GM13976 (cell line): ENCODE data around the gene LCN9.
A peak's percentile ranks its signal among the peaks of the same experiment; 100 is the strongest.
"Not testable (repeated sequence)": the region's sequence is repeated elsewhere in the genome, so short reads cannot be mapped to it uniquely, and the experiment has no call there.

Experiments used
- DNase-seq: peaks from one replicate; pipeline ENCODE4 v3.0.0; 2012; ENCODE audit warnings: low spot score
- in situ Hi-C: fragments of 300-500 bp; cut with MboI; formaldehyde crosslinking; loops from one replicate; pipeline ENCODE4 v1.12.0; 2022; ENCODE audit warnings: low sequenced_read_pairs, mixed read lengths, inconsistent platforms; ENCODE audit not compliant: unreplicated experiment
- TF ChIP-seq, protein P1 (sequence below): IDR thresholded peaks from 2 replicates; pipeline ENCODE4 v1.5.1; 2012; ENCODE audit warnings: borderline replicate concordance, mild to moderate bottlenecking; ENCODE audit not compliant: insufficient read depth; ENCODE audit errors: extremely low read depth, missing control alignments, control extremely low read depth

The LCN9 gene

GRCh38 chr9:135664801-135665794, 2.0 kb downstream of the LCN9 start:
- peak; percentile 19 for DNase-seq
- TF ChIP-seq, protein P1, sequence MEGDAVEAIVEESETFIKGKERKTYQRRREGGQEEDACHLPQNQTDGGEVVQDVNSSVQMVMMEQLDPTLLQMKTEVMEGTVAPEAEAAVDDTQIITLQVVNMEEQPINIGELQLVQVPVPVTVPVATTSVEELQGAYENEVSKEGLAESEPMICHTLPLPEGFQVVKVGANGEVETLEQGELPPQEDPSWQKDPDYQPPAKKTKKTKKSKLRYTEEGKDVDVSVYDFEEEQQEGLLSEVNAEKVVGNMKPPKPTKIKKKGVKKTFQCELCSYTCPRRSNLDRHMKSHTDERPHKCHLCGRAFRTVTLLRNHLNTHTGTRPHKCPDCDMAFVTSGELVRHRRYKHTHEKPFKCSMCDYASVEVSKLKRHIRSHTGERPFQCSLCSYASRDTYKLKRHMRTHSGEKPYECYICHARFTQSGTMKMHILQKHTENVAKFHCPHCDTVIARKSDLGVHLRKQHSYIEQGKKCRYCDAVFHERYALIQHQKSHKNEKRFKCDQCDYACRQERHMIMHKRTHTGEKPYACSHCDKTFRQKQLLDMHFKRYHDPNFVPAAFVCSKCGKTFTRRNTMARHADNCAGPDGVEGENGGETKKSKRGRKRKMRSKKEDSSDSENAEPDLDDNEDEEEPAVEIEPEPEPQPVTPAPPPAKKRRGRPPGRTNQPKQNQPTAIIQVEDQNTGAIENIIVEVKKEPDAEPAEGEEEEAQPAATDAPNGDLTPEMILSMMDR: no peak
- in situ Hi-C loops: no loop called here

DNA sequence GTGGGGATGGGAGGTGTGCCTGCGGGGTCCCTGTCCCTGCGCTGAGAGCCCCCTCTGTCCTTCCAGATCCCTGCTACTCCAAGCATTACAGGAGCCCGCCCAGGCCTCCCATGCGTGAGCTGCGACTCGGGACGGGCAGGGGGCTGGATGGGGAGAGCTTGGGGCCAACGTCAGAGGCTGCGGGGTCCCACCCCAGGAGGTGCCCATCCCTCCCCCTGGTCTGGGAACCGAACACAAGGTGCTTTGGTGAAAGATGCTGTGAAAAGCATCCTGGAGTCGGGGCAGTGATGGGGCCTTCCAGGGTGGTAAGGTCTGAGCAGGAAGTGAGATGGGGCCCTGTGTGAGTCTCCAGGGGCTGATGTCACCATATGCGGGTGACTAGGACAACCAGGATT, 2.7 kb downstream of the LCN9 start:
- TF ChIP-seq, protein P1: no peak
- in situ Hi-C loops: no loop called here
- DNase-seq: peak; percentile 26

- peak; percentile 22 for DNase-seq
- in situ Hi-C loops: no loop called here
- TF ChIP-seq, protein P1: no peak
These were observed 3.7 kb downstream of the LCN9 start for GRCh38 chr9:135666534-135667462.

DNA sequence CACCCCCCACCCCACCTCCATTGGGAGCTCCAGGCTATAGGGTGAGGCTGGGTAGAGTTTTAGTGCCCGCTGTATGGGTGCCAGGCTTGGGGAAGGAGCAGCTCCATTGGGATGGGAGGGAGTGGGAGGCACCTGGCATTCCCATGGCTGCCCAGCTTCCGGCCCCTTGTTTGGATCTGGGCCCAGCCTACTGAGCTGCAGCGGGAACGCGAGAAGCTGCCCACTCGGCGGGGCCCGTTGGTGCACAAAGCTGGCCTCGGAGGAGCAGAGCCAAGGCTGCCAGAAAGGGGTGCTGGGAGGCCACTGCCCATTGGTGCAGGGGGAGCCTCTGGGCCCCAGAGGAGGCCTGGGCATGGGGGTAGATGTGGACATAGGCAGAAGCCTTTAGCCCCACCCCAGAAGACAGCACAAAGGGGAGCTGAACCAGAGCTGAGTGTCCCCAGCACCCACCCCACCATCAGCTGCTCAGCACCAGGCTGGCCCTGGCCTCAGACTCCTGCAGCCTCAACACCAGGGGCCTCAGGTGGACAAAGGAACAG, 4.4 kb downstream of the LCN9 start:
- TF ChIP-seq, protein P1: no peak
- DNase-seq: peak; percentile 13
- in situ Hi-C loops: no loop called here

GRCh38 chr9:135669018-135669417, 5.9 kb downstream of the LCN9 start:
- DNase-seq, in situ Hi-C loops: not testable (repeated sequence)

DNA sequence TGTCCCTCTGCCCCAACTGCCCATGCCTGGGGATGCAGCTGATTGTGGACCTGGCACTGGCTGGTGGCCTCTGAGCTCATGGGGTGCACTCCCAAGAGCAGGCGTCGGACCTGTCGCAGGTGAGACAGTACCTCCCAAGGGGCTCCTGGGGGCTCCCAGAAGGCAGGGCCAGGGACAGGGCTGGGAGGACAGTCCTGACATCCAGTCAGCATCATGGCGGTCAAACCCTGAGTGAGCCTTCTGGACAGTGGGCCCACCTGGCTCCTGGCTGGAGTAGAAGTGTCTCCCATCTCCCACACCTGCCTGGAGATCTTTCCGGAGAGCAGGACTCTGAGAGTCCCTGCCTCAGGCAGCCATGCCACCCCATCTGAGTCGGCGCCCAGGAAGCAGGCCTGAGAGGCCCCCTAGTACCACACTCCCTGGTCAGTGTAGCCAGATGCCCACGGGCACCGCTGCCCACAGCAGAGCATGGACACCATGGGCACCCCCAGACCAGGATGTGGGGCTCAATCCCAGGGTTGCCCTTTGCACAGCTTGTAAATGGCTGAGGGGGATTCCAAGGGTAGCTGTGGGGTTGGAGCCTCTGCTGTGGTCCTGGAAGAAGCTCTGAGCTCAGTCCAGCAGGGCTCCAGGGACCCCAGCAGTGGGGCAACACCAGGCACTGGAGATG, 6.6 kb downstream of the LCN9 start:
- TF ChIP-seq, protein P1: no peak
- in situ Hi-C loops: no loop called here
- no peak for DNase-seq
